PC-9 (cell line): ENCODE data around the gene SDSL. TPM values are rescaled to one million over a fixed set of nuclear protein-coding genes. Genes with fewer than 3 reads are reported as not detected.

Experiments used
- BruUV-seq: library from RNA; stranded (reverse); fragments of 400-500 nt; replicated peaks from 2 replicates; lab custom pipeline; 2021; lab: Mats Ljungman, UMichigan
- CTCF ChIA-PET: fragments of 300-600 bp; sonication (Branson Sonifier 250); formaldehyde crosslinking; loops from one replicate; lab custom pipeline; 2022; ENCODE audit warnings: antibody characterized with exemption; lab: Charles Lee
- POLR2A ChIA-PET: fragments of 300-600 bp; sonication (Branson Sonifier 250); formaldehyde crosslinking; loops from one replicate; lab custom pipeline; 2022; ENCODE audit warnings: antibody characterized with exemption; ENCODE audit not compliant: unreplicated experiment; lab: Charles Lee
- DNase-seq, 2 experiments: peaks; one replicate each; pipeline versions ENCODE4 v3.0.0 to v3.0.0-alpha.2; 2015 to 2022; ENCODE audit warnings: mixed read lengths in 1 of 2
- H2AFZ ChIP-seq: fragments of 200-600 bp; sonication (generic); 2 replicates; pipeline ENCODE4 v1.8.1; 2017; ENCODE audit warnings: antibody characterized with exemption
- H3F3A ChIP-seq: fragments of 200-600 bp; sonication (generic); 2 replicates; pipeline ENCODE4 v1.8.1; 2017; ENCODE audit warnings: antibody characterized with exemption, mild to moderate bottlenecking, low read depth; ENCODE audit not compliant: insufficient read depth
- H3K27ac ChIP-seq: fragments of 200-600 bp; sonication (generic); 2 replicates; pipeline ENCODE4 v1.6.1; 2016; ENCODE audit warnings: mixed run types
- H3K27me3 ChIP-seq: fragments of 200-600 bp; sonication (generic); 2 replicates; pipeline ENCODE4 v1.6.1; 2016; ENCODE audit warnings: low read depth, mixed run types; ENCODE audit not compliant: insufficient read depth
- H3K36me3 ChIP-seq: fragments of 200-600 bp; sonication (generic); 2 replicates; pipeline ENCODE4 v1.6.1; 2016; ENCODE audit warnings: low read depth, mixed run types
- H3K4me1 ChIP-seq: fragments of 200-600 bp; sonication (generic); replicated peaks from 2 replicates; pipeline ENCODE4 v1.6.1; 2016; ENCODE audit warnings: mixed run types; ENCODE audit not compliant: insufficient read depth
- H3K4me2 ChIP-seq: fragments of 200-600 bp; sonication (generic); 2 replicates; pipeline ENCODE4 v1.6.1; 2017; ENCODE audit warnings: mixed run types
- H3K4me3 ChIP-seq: fragments of 200-600 bp; sonication (generic); 2 replicates; pipeline ENCODE4 v1.6.1; 2016; ENCODE audit warnings: mixed run types
- H3K79me2 ChIP-seq: fragments of 200-600 bp; sonication (generic); 2 replicates; pipeline ENCODE4 v1.6.1; 2017; ENCODE audit warnings: low read depth, mixed run types
- H3K9me2 ChIP-seq: fragments of 200-600 bp; sonication (generic); 2 replicates; pipeline ENCODE4 v1.8.1; 2017; ENCODE audit warnings: mild to moderate bottlenecking; ENCODE audit not compliant: insufficient read depth
- H3K9me3 ChIP-seq: fragments of 200-600 bp; sonication (generic); 2 replicates; pipeline ENCODE4 v1.8.1; 2016; ENCODE audit warnings: low read depth; ENCODE audit not compliant: insufficient read depth
- H4K20me1 ChIP-seq: fragments of 200-600 bp; sonication (generic); 2 replicates; pipeline ENCODE4 v1.8.1; 2017; ENCODE audit not compliant: insufficient read depth
- EZH2 ChIP-seq: fragments of 200-600 bp; sonication (generic); IDR thresholded peaks from 2 replicates; pipeline ENCODE4 v1.8.0; 2017; ENCODE audit warnings: antibody characterized with exemption, low read depth
- intact Hi-C: fragments of 100-400 bp; cut with micrococcal nuclease; formaldehyde crosslinking; loops from one replicate; pipeline ENCODE4 v1.10.0; 2022; ENCODE audit not compliant: unreplicated experiment
- total RNA-seq: library from RNA; stranded (reverse); gene quantifications from 2 replicates; pipeline ENCODE4 v1.2.3, GENCODE V29; 2021
- TF ChIP-seq, protein P1 (sequence below): fragments of 200-600 bp; sonication (generic); conservative IDR thresholded peaks from 2 replicates; pipeline ENCODE4 v1.6.1; 2017; ENCODE audit warnings: mixed run types, antibody characterized with exemption, mild to moderate bottlenecking, moderate library complexity

The SDSL gene
- total RNA-seq, 1 experiment from 2014 or later: 14.2 TPM

- CTCF ChIA-PET: no interaction called here
- H3K79me2 ChIP-seq: no peaks in the 10 kb centered on the region
These were observed 31.8 kb upstream of the SDSL start for GRCh38 chr12:113390064-113391043.

DNA sequence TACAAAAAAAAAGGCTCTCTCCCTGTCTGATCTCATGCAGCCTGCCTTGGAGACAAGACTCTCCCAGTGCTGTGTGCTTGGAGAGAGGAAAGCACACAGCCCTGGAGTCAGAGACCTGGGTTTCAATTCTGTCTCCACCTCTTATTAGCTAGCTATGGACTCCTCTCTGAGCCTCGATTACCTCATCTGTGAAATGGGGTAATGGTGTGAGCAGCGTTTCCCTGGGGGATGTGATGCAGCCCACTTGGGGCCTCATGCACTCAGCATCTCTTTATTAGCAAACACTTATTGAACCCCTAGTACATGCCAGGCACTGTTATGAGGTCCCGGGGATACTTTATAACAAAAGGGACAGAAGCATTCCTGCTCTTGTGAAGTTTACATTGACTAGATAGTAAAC is 31.0 kb upstream of the SDSL start:
- DNase-seq: no peak
- ChIA-PET POLR2A (no interaction called here), CTCF (no interaction called here)
- Histone ChIP-seq H3K79me2 (no peaks in the 10 kb centered on the region), H4K20me1 (no peaks in the 10 kb centered on the region), H3K4me2 (no peak overlapping the region), H3K9me2 (no peaks in the 10 kb centered on the region), H3F3A (no peaks in the 10 kb centered on the region), H3K27ac (no peak overlapping the region), H3K4me3 (no peak overlapping the region), H3K4me1 (no peaks in the 10 kb centered on the region), H3K27me3 (no peaks in the 10 kb centered on the region), H3K9me3 (no peaks in the 10 kb centered on the region), H3K36me3 (no peaks in the 10 kb centered on the region), H2AFZ (no peak overlapping the region)
- TF ChIP-seq, protein P1, sequence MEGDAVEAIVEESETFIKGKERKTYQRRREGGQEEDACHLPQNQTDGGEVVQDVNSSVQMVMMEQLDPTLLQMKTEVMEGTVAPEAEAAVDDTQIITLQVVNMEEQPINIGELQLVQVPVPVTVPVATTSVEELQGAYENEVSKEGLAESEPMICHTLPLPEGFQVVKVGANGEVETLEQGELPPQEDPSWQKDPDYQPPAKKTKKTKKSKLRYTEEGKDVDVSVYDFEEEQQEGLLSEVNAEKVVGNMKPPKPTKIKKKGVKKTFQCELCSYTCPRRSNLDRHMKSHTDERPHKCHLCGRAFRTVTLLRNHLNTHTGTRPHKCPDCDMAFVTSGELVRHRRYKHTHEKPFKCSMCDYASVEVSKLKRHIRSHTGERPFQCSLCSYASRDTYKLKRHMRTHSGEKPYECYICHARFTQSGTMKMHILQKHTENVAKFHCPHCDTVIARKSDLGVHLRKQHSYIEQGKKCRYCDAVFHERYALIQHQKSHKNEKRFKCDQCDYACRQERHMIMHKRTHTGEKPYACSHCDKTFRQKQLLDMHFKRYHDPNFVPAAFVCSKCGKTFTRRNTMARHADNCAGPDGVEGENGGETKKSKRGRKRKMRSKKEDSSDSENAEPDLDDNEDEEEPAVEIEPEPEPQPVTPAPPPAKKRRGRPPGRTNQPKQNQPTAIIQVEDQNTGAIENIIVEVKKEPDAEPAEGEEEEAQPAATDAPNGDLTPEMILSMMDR: no peak
- no peak for TF ChIP-seq EZH2
- intact Hi-C loops: no loop called here
- BruUV-seq: no TSS peak

More at GRCh38 chr12:113390064-113391043, 31.8 kb upstream of the SDSL start:
- Histone ChIP-seq H3K4me1 (no peaks in the 10 kb centered on the region), H2AFZ (no peak overlapping the region), H3F3A (no peaks in the 10 kb centered on the region), H3K27ac (no peak overlapping the region), H4K20me1 (no peaks in the 10 kb centered on the region), H3K4me3 (no peak overlapping the region), H3K9me3 (no peaks in the 10 kb centered on the region), H3K27me3 (no peaks in the 10 kb centered on the region), H3K4me2 (no peak overlapping the region), H3K36me3 (no peaks in the 10 kb centered on the region), H3K9me2 (no peaks in the 10 kb centered on the region)
- POLR2A ChIA-PET: no interaction called here
- TF ChIP-seq, protein P1: no peak
- TF ChIP-seq EZH2: no peak
- DNase-seq: no peak
- BruUV-seq: TSS peak; percentile 43
- intact Hi-C loops: no loop called here

GRCh38 chr12:113391650-113392337 is 30.4 kb upstream of the SDSL start:
- CTCF ChIA-PET: no interaction called here
- POLR2A ChIA-PET: no interaction called here

More at GRCh38 chr12:113391650-113392337, 30.4 kb upstream of the SDSL start:
- no peaks in the 10 kb centered on the region for H3K9me2 ChIP-seq
- no peak for TF ChIP-seq EZH2
- TF ChIP-seq, protein P1: no peak
- H3K27ac ChIP-seq: no peak overlapping the region
- no peak for DNase-seq
- H3K27me3 ChIP-seq: no peaks in the 10 kb centered on the region
- H3K4me1 ChIP-seq: no peaks in the 10 kb centered on the region
- H3K79me2 ChIP-seq: no peaks in the 10 kb centered on the region
- H3K4me2 ChIP-seq: no peak overlapping the region
- intact Hi-C loops: no loop called here
- H4K20me1 ChIP-seq: no peaks in the 10 kb centered on the region
- BruUV-seq: no TSS peak
- H3K9me3 ChIP-seq: no peaks in the 10 kb centered on the region
- no peak overlapping the region for H2AFZ ChIP-seq
- no peaks in the 10 kb centered on the region for H3K36me3 ChIP-seq
- no peak overlapping the region for H3K4me3 ChIP-seq
- no peaks in the 10 kb centered on the region for H3F3A ChIP-seq
